H9 (cell line): ENCODE measurements around the gene SLC9A7. TPM values are rescaled to one million over a fixed set of nuclear protein-coding genes. Genes with fewer than 3 reads are reported as not detected.

Source experiments
- DNase-seq: peaks from one replicate; pipeline ENCODE4 v3.0.0-alpha.2; 2017
- H2AFZ ChIP-seq: one replicate; pipeline ENCODE4 v1.6.1; 2013; ENCODE audit warnings: mild to moderate bottlenecking, low read length, control low read depth, moderate library complexity
- H2AK5ac ChIP-seq: 2 replicates; pipeline ENCODE4 v1.6.1; 2013; ENCODE audit warnings: low read length, control low read depth, mixed read lengths; ENCODE audit not compliant: insufficient read length
- H2BK120ac ChIP-seq: one replicate; pipeline ENCODE4 v1.6.1; 2013; ENCODE audit warnings: low read depth, mild to moderate bottlenecking, low read length, control low read depth, inconsistent platforms; ENCODE audit not compliant: poor library complexity, severe bottlenecking
- H2BK12ac ChIP-seq: 2 replicates; pipeline ENCODE4 v1.6.1; 2013; ENCODE audit warnings: low read length, control low read depth, mixed read lengths, low read depth; ENCODE audit not compliant: insufficient read length
- H2BK15ac ChIP-seq: 2 replicates; pipeline ENCODE4 v1.6.1; 2013; ENCODE audit warnings: low read depth, low read length, control low read depth
- H2BK20ac ChIP-seq: one replicate; pipeline ENCODE4 v1.6.1; 2013; ENCODE audit warnings: low read depth, mild to moderate bottlenecking, low read length, control low read depth, inconsistent platforms; ENCODE audit not compliant: poor library complexity, severe bottlenecking
- H2BK5ac ChIP-seq: 2 replicates; pipeline ENCODE4 v1.6.1; 2013; ENCODE audit warnings: low read length, control low read depth, mixed read lengths; ENCODE audit not compliant: insufficient read length
- H3K14ac ChIP-seq: 2 replicates; pipeline ENCODE4 v1.6.1; 2013; ENCODE audit warnings: low read length, control low read depth; ENCODE audit not compliant: insufficient read depth
- H3K18ac ChIP-seq: 2 replicates; pipeline ENCODE4 v1.6.1; 2013; ENCODE audit warnings: low read depth, mild to moderate bottlenecking, mixed read lengths, low read length, control low read depth; ENCODE audit not compliant: insufficient read length
- H3K23ac ChIP-seq: 2 replicates; pipeline ENCODE4 v1.6.1; 2013; ENCODE audit warnings: low read length, control low read depth, mixed read lengths, low read depth; ENCODE audit not compliant: insufficient read length
- H3K23me2 ChIP-seq: 2 replicates; pipeline ENCODE4 v1.6.1; 2013; ENCODE audit warnings: low read depth, mild to moderate bottlenecking, mixed read lengths, low read length, control low read depth; ENCODE audit not compliant: insufficient read length, poor library complexity, severe bottlenecking
- H3K27ac ChIP-seq: 2 replicates; pipeline ENCODE4 v1.5.1; 2013; ENCODE audit warnings: low read length, control low read depth, mixed read lengths, low read depth; ENCODE audit not compliant: insufficient read length
- H3K27me3 ChIP-seq: 2 replicates; pipeline ENCODE4 v1.6.1; 2013; ENCODE audit warnings: low read length, control low read depth, inconsistent platforms; ENCODE audit not compliant: insufficient read depth
- H3K4ac ChIP-seq: 2 replicates; pipeline ENCODE4 v1.6.1; 2013; ENCODE audit warnings: low read depth, mild to moderate bottlenecking, control low read depth, inconsistent platforms, low read length, moderate library complexity
- H3K4me1 ChIP-seq: 2 replicates; pipeline ENCODE4 v1.6.1; 2013; ENCODE audit warnings: low read length, control low read depth, inconsistent platforms; ENCODE audit not compliant: insufficient read depth
- H3K4me2 ChIP-seq: 2 replicates; pipeline ENCODE4 v1.6.1; 2013; ENCODE audit warnings: low read length, control low read depth, mixed read lengths; ENCODE audit not compliant: insufficient read length, insufficient read depth
- H3K56ac ChIP-seq: 2 replicates; pipeline ENCODE4 v1.6.1; 2013; ENCODE audit warnings: low read depth, mild to moderate bottlenecking, mixed read lengths, low read length, control low read depth; ENCODE audit not compliant: insufficient read length
- H3K79me1 ChIP-seq: 2 replicates; pipeline ENCODE4 v1.6.1; 2013; ENCODE audit warnings: low read depth, mild to moderate bottlenecking, moderate library complexity, low read length, control low read depth, inconsistent platforms; ENCODE audit not compliant: insufficient read depth, poor library complexity, severe bottlenecking
- H3K79me2 ChIP-seq: 2 replicates; pipeline ENCODE4 v1.6.1; 2013; ENCODE audit warnings: low read length, control low read depth, inconsistent platforms; ENCODE audit not compliant: insufficient read depth
- H3K9ac ChIP-seq: 2 replicates; pipeline ENCODE4 v1.6.1; 2013; ENCODE audit warnings: low read length, control low read depth, mixed read lengths; ENCODE audit not compliant: insufficient read length; ENCODE audit errors: extremely low read depth
- H3K9me3 ChIP-seq: one replicate; pipeline ENCODE4 v1.6.1; 2013; ENCODE audit warnings: low read depth, low read length, inconsistent platforms; ENCODE audit not compliant: control insufficient read depth
- H3T11ph ChIP-seq: one replicate; pipeline ENCODE4 v1.6.1; 2013; ENCODE audit warnings: mild to moderate bottlenecking, low read length, control low read depth, inconsistent platforms
- H4K20me1 ChIP-seq: one replicate; pipeline ENCODE4 v1.6.1; 2013; ENCODE audit not compliant: control insufficient read depth, insufficient read length, insufficient read depth
- H4K5ac ChIP-seq: 2 replicates; pipeline ENCODE4 v1.6.1; 2013; ENCODE audit warnings: low read depth, mild to moderate bottlenecking, mixed read lengths, low read length, control low read depth; ENCODE audit not compliant: insufficient read length
- H4K8ac ChIP-seq: replicated peaks from 2 replicates; pipeline ENCODE4 v1.6.1; 2013; ENCODE audit warnings: low read length, control low read depth, mixed read lengths, low read depth; ENCODE audit not compliant: insufficient read length
- H4K91ac ChIP-seq: 2 replicates; pipeline ENCODE4 v1.6.1; 2013; ENCODE audit warnings: low read depth, mild to moderate bottlenecking, moderate library complexity, mixed read lengths, low read length, control low read depth; ENCODE audit not compliant: insufficient read length
- H3K27ac Mint-ChIP-seq, 3 experiments: 2 replicates in 2 of 3; 3 replicates in 1 of 3; pipeline ENCODE4 v1.8.0; 2020 to 2021; ENCODE audit warnings: mixed read lengths in 3 of 3, mild to moderate bottlenecking in 1 of 3, moderate library complexity in 1 of 3
- H3K27me3 Mint-ChIP-seq: 2 replicates; pipeline ENCODE4 v1.8.0; 2021; ENCODE audit warnings: low read depth, mild to moderate bottlenecking, moderate library complexity, mixed read lengths
- H3K36me3 Mint-ChIP-seq, 3 experiments: 2 replicates in 2 of 3; 3 replicates in 1 of 3; pipeline ENCODE4 v1.8.0; 2020 to 2021; ENCODE audit warnings: low read depth in 3 of 3, mixed read lengths in 3 of 3; ENCODE audit not compliant: insufficient read depth in 1 of 3
- H3K4me1 Mint-ChIP-seq, 2 experiments: 2 replicates each; pipeline ENCODE4 v1.8.0; 2020; ENCODE audit warnings: mixed read lengths in 2 of 2
- H3K4me3 Mint-ChIP-seq, 2 experiments: 2 replicates in 1 of 2; 3 replicates in 1 of 2; pipeline ENCODE4 v1.8.0; 2020 to 2021; ENCODE audit warnings: mild to moderate bottlenecking in 2 of 2, mixed read lengths in 2 of 2, moderate library complexity in 1 of 2
- H3K9me3 Mint-ChIP-seq, 2 experiments: 2 replicates in 1 of 2; 3 replicates in 1 of 2; pipeline ENCODE4 v1.8.0; 2020; ENCODE audit warnings: mild to moderate bottlenecking in 2 of 2, mixed read lengths in 2 of 2, moderate library complexity in 1 of 2
- CTCF ChIP-seq: fragments of 200-600 bp; sonication (generic); conservative IDR thresholded peaks from 3 replicates; pipeline ENCODE4 v1.8.0; 2021; ENCODE audit warnings: antibody characterized with exemption, mild to moderate bottlenecking
- WGBS: extraction: QIAGEN DNeasy Blood & Tissue Kit; methylation state at CpG from one replicate; pipeline ENCODE4 v1.1.7; 2013; ENCODE audit warnings: missing lambda C conversion rate, low lambda C conversion rate, mixed read lengths; ENCODE audit not compliant: insufficient read length; ENCODE audit errors: extremely low coverage; 5-methylcytosine and 5-hydroxymethylcytosine counted together
- total RNA-seq: library from RNA; stranded (reverse); gene quantifications from 2 replicates; pipeline ENCODE4 v1.2.1, GENCODE V29; 2021

SLC9A7 gene
- total RNA-seq, 1 experiment from 2014 or later = 5.9 TPM

- no peak for DNase-seq
- no peak overlapping the region for H3K23ac ChIP-seq
- no peak overlapping the region for H2AK5ac ChIP-seq
- Mint-ChIP-seq H3K4me1 (peaks cover 14 to 23% of the 10 kb centered on the region in 2 experiments), H3K27ac (no peak overlapping the region), H3K36me3 (peaks cover 21 to 42% (median 22%) of the 10 kb centered on the region in 3 experiments; a peak in 6 of 7 replicates), H3K4me3 (peak overlapping the region; percentile 75 to 93), H3K9me3 (peaks cover 62 to 66% of the 10 kb centered on the region in 2 experiments), H3K27me3 (peaks cover 2% of the 10 kb centered on the region)
- H3K18ac ChIP-seq = no peak overlapping the region
- no peaks in the 10 kb centered on the region for H4K20me1 ChIP-seq
- H3K9me3 ChIP-seq = peaks cover 5% of the 10 kb centered on the region
- no peak overlapping the region for H3K56ac ChIP-seq
- no peak overlapping the region for H3K14ac ChIP-seq
- no peak overlapping the region for H3T11ph ChIP-seq
- H3K27me3 ChIP-seq = no peaks in the 10 kb centered on the region; the same call in 1 of the 2 replicates
- no peak overlapping the region for H2BK15ac ChIP-seq
- no peak overlapping the region for H3K9ac ChIP-seq
- H4K8ac ChIP-seq = no peak overlapping the region
- peaks cover 16% of the 10 kb centered on the region; the same call in 1 of the 2 replicates for H3K79me2 ChIP-seq
- no peak overlapping the region for H2BK20ac ChIP-seq
- no peak overlapping the region for H4K5ac ChIP-seq
- H3K27ac ChIP-seq = no peak overlapping the region
- no peak overlapping the region for H3K4ac ChIP-seq
- no CpG with 5 or more reads among the region's 7 CpGs for WGBS
- H4K91ac ChIP-seq = no peak overlapping the region
- no peak overlapping the region for H2BK5ac ChIP-seq
- no peak overlapping the region for H2BK120ac ChIP-seq
- H3K79me1 ChIP-seq = no peaks in the 10 kb centered on the region
- H3K4me1 ChIP-seq = no peaks in the 10 kb centered on the region; the same call in 1 of the 2 replicates
- H3K23me2 ChIP-seq = peaks cover 5% of the 10 kb centered on the region
- no peak overlapping the region for H3K4me2 ChIP-seq
- TF ChIP-seq CTCF = no peak
- no peak overlapping the region for H2BK12ac ChIP-seq
- H2AFZ ChIP-seq = no peak overlapping the region
Measured at GRCh38 chrX:46577221-46578005, 181.5 kb downstream of the SLC9A7 start.
